OCI-LY7 (cell line): ENCODE results near the gene FAM78B.

Experiments used
- CTCF ChIP-seq: fragments of 200-600 bp; sonication (generic); conservative IDR thresholded peaks from 2 replicates; pipeline ENCODE4 v1.5.1; 2014; ENCODE audit warnings: mild to moderate bottlenecking, antibody characterized with exemption, low read length, moderate library complexity, mixed read lengths
- EZH2phosphoT487 ChIP-seq: fragments of 200-600 bp; sonication (generic); IDR thresholded peaks from 2 replicates; pipeline ENCODE4 v1.6.1; 2018; ENCODE audit warnings: low read depth, borderline replicate concordance, mild to moderate bottlenecking, mixed run types, antibody characterized with exemption, low read length, moderate library complexity, mixed read lengths

- no peak for TF ChIP-seq CTCF
- no peak for TF ChIP-seq EZH2phosphoT487
Measured at GRCh38 chr1:166127003-166127402, 39.8 kb downstream of the FAM78B start.
